NK-92 treated with Interleukin-12 subunit alpha and Interleukin-12 subunit beta, amount 100 ng/mL, for 24 hours (cell line): ENCODE data around the gene RPS6KL1.
A peak's percentile ranks its signal among the peaks of the same experiment; 100 is the strongest.

Source experiments
- DNase-seq: peaks from one replicate; lab custom pipeline; 2025; lab: John Stamatoyannopoulos, UW

Gene RPS6KL1

DNA sequence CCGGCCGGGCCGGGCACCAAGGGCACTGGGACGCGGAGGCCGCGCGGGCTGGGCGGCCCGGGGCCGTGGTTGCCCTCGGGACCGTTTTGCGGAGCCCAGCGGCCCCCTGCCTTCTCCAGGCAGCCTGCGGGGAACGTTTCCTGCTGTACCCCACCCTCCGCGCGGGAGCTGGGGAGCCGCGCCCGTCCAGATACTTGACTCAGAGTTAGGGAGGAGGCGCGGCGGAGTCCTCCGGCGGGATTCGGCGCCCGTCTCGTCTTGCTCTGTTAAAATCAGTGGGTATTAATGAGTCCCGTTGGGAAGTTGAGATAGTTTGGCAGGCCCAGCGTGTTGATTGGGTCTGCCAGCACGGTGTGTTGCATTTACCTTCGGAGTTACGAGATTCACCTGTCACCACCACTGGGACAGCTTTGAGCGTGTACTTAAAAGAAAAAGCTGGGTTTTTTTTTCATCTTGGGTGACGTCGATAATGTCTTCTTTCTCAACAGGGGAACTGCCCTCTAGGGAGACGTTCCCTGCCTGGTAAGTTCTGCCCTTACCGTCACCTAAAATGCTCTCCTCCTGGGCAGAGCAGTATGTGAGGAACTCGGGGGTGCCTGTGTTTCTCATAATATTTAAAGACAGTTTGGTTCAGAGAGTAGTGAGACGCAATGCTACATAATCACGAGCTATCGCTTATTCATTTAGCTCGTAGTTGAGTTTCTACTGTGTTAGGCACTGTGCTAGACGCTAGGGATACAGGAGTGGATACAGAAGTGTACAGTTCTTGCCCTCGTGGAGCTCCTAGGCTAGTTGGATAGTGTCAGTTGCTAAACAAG is 40.7 kb downstream of the RPS6KL1 start:
- DNase-seq: peak; percentile 43

- peak; percentile 73 for DNase-seq
Observed at GRCh38 chr14:74881431-74882102, 41.5 kb downstream of the RPS6KL1 start, which contains the start of gene DLST. TSS of gene DLST (plus strand) at chr14:74881916. CDS start at chr14:74881954, 38 bp downstream.

DNA sequence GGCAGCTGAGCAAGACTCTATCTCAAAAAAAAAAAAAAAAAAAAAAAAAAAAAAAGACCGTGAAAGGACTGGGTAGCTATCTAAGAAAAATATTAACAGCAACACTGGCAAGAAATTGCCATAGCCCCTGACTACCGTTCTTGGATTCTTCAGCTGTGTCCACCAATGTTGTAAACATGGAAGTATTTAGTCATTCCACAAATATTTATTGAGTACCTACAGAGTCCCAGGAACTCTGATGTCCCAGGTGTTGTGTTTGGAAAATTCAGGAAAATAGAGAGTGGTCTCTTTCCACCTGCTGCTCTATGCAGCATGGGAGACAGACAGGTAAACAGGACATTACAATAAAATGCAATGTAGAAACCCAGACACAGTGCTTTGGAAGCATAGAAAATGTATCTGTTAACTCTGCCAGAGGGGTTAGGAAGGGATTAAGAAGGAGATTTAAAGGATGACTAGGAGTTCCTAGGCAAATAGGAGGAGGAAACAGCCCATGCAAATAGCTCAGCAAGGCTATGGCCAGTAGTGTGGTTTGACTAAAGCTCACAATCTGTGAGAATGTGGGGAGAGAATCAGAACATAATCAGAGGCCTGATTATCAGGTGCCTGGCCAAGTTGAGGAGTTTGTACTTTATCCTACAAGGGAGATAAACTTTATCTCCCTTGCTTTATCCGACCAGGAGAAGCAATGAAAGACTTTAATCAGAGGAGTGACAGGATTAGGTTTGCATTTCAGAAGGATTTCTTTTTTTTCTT is 43.5 kb downstream of the RPS6KL1 start:
- no peak for DNase-seq

- no peak for DNase-seq
Observed at GRCh38 chr14:74875941-74876913, 46.8 kb downstream of the RPS6KL1 start, which contains the start of gene PROX2. TSS of gene PROX2 (minus strand) at chr14:74876145. CDS start at chr14:74863834, 12,311 bp downstream.

DNA sequence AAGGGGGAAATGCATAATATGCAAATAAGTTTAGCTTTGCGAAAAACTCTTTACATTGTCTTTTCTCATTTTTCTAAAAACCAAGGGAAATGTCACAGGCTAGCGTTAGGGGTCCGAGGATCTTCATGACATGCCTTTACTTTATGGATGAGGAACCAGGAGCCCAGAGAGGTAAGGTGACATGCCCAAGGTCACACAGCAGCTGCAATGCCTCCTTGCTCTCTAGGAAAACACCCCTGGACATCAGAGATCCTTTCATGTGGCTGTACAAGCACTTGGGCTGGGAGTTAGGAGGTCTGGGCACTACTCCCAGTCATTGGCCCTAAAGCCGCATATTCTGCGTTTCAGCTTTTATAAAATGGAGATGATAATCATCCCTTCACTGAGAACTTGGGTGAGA is 47.9 kb downstream of the RPS6KL1 start:
- no peak for DNase-seq

- DNase-seq: no peak
Observed at GRCh38 chr14:74871819-74872218, 51.2 kb downstream of the RPS6KL1 start.

DNA sequence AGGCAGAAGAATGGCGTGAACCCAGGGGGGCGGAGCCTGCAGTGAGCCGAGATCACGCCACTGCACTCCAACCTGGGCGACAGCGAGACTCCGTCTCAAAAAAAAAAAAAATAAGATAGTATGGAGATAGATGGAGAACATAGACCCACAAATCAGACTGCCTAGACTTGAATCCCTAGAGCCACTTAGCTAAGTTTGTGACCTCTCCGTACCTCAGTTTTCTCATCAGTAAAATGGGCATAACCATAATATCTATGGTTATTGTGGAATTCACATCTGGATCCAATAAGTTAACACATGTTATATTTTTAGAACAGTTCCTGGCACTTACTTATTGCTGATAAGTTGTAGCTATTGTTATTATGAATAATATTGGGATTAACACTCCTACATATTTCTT is 54.3 kb downstream of the RPS6KL1 start:
- DNase-seq: no peak

GRCh38 chr14:74867673-74868072 is 55.4 kb downstream of the RPS6KL1 start:
- peak; percentile 23 for DNase-seq

- no peak for DNase-seq
Observed at GRCh38 chr14:74866708-74867389, 56.2 kb downstream of the RPS6KL1 start.

GRCh38 chr14:74865156-74865555 is 57.9 kb downstream of the RPS6KL1 start:
- DNase-seq: no peak

- no peak for DNase-seq
Observed at GRCh38 chr14:74864198-74864597, 58.9 kb downstream of the RPS6KL1 start.

DNA sequence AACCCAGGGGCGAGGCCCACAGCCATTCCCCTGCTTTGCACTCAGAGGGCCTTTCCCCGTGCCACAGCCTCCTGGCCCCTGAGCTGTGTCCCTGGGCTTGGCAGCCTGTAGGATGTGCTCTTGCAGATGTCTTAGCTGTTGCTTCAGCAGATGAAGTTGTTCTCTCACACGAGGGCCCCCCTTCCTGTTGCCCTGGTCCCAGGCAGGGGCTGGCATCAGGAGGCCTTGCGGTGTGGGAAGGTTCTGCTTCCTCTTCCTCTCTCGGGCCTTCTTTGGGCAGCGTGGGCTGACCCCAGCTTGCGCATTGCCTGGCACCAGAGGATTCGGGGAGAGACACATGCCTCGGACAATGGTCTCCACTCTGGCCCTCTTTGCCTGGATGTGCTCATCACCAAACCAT is 59.8 kb downstream of the RPS6KL1 start:
- DNase-seq: no peak

DNA sequence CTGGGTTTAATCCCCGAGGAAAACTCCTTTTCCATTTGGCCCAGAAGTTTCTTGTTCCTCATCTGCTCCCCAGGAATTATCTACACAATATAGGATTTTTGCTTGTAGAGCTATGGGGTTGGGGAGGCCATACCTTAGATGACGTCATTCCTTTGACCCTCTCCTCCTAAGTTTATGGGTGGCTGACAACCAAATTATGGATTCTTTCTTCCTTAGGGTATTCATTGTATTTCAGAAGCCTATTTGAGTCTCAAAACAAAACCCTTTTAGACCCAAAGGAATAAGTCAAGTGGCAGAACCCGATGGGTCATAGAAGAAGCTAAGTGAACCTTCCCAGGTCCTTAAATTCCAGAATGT is 61.3 kb downstream of the RPS6KL1 start:
- no peak for DNase-seq

GRCh38 chr14:74860899-74861733 is 61.9 kb downstream of the RPS6KL1 start:
- DNase-seq: peak; percentile 73

- DNase-seq: no peak
Observed at GRCh38 chr14:74859757-74860552, 63.1 kb downstream of the RPS6KL1 start.

- no peak for DNase-seq
Observed at GRCh38 chr14:74858022-74858421, 65.0 kb downstream of the RPS6KL1 start.

- DNase-seq: no peak
Observed at GRCh38 chr14:74856366-74856765, 66.7 kb downstream of the RPS6KL1 start.

- DNase-seq: no peak
Observed at GRCh38 chr14:74855945-74856344, 67.1 kb downstream of the RPS6KL1 start.

DNA sequence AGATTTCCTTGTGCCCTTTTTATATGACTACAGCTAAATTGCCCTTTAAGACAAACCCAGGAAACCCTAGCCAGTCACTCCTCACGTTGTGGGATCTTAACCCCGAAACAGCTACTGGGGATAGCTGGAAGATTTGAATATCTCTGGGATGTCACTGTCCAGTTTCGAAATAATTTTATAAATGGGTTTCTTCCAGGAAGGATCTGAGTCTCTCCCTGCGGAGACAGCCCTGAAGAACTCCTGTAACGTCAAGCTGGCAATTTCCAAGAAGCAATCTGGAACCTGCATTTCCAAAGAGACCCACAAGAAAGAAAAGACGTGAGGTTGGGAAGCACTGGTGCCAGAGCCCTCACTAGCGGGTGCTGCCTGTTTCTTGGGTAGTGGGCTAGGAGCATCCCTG is 68.0 kb downstream of the RPS6KL1 start:
- DNase-seq: no peak
